Kidney (tissue), 14 donors: ENCODE data around the gene TNFAIP8L3. TPM values are rescaled to one million over a fixed set of nuclear protein-coding genes. Genes with fewer than 3 reads are reported as not detected.

Experiments used
- DNase-seq, 5 donors: peaks; one replicate each; pipeline ENCODE4 v3.0.0-alpha.2; 2013 to 2020
- FAIRE-seq: peaks from 2 replicates; lab custom pipeline; 2012; peaks lifted over from hg19 to GRCh38; lab: Jason Lieb, UNC
- H3K27ac ChIP-seq, 2 donors: one replicate each; pipeline ENCODE4 v1.7.0; 2013; ENCODE audit warnings: low read depth in 2 of 2, low read length in 2 of 2, inconsistent platforms in 1 of 2
- H3K27me3 ChIP-seq: one replicate; pipeline ENCODE4 v1.7.1; 2013; ENCODE audit warnings: low read length, inconsistent platforms; ENCODE audit not compliant: control insufficient read depth, insufficient read depth
- H3K36me3 ChIP-seq, 3 donors: one replicate each; pipeline versions ENCODE4 v1.7.0 to v1.7.1; 2013; ENCODE audit warnings: low read length in 3 of 3, control low read depth in 1 of 3, inconsistent platforms in 1 of 3; ENCODE audit not compliant: insufficient read depth in 3 of 3, control insufficient read depth in 2 of 3
- H3K4me1 ChIP-seq, 3 donors: one replicate each; pipeline versions ENCODE4 v1.7.0 to v1.7.1; 2013; ENCODE audit warnings: low read length in 3 of 3, inconsistent platforms in 1 of 3, low read depth in 1 of 3; ENCODE audit not compliant: control insufficient read depth in 2 of 3, insufficient read depth in 2 of 3
- H3K4me3 ChIP-seq, 3 donors: one replicate each; pipeline versions ENCODE4 v1.7.0 to v1.8.1; 2013; ENCODE audit warnings: low read length in 3 of 3, control low read depth in 1 of 3, inconsistent platforms in 1 of 3
- H3K9ac ChIP-seq, 3 donors: one replicate each; pipeline versions ENCODE4 v1.7.0 to v1.7.1; 2013; ENCODE audit warnings: low read length in 3 of 3, control low read depth in 1 of 3, inconsistent platforms in 1 of 3
- H3K9me3 ChIP-seq, 3 donors: one replicate each; pipeline versions ENCODE4 v1.7.0 to v1.7.1; 2013; ENCODE audit warnings: low read length in 3 of 3, control low read depth in 1 of 3, inconsistent platforms in 1 of 3; ENCODE audit not compliant: control insufficient read depth in 2 of 3, insufficient read depth in 1 of 3
- CTCF ChIP-seq: IDR thresholded peaks from 3 replicates; pipeline ENCODE4 v1.5.1; 2012; ENCODE audit warnings: mild to moderate bottlenecking, moderate library complexity, borderline replicate concordance; ENCODE audit not compliant: insufficient read depth; ENCODE audit errors: extremely low read depth
- intact Hi-C: fragments of 100-400 bp; cut with DNase I; formaldehyde crosslinking; loops from one replicate; pipeline ENCODE4 v1.11.1; 2022
- polyA plus RNA-seq: library from polyadenylated mRNA; stranded (reverse); fragments of 350-450 nt; fragmentation: Illumina TruSeq; extraction: RNeasy Lipid Tissue Mini Kit (QIAGEN cat#74804); gene quantifications from one replicate; pipeline ENCODE4 v1.2.3, GENCODE V29; 2014; ENCODE audit warnings: low read depth, low replicate concordance; ENCODE audit not compliant: insufficient read depth
- total RNA-seq: library from RNA; stranded (reverse); fragmentation: NEBNext Ultra II Directional; extraction: Animal tissue kit (Norgen Biotek cat#: 25700); gene quantifications from one replicate; pipeline ENCODE4 v1.2.1, GENCODE V29; 2021
- donor health status: control.
- donor health status: control.
- donor health status: control.
- donor health status: control.
- donor health status: control.
- donor health status: DM: yes; HTN: yes; CAD: no.
- donor health status: Normal renal cell carcinoma (clear cell type).

TNFAIP8L3 gene
- total and polyA plus RNA-seq, 2 donors from 2014 or later, result 2.4 to 8.9 TPM

GRCh38 chr15:51105430-51106016 is 10.8 kb upstream of the TNFAIP8L3 start:
- H3K9me3 ChIP-seq, result no peaks in the 10 kb centered on the region
- peaks cover 0 to 3% (median 0%) of the 10 kb centered on the region in 3 donors for H3K4me1 ChIP-seq
- H3K9ac ChIP-seq, result no peak overlapping the region
- FAIRE-seq (no peak), DNase-seq (no peak)
- H3K36me3 ChIP-seq, result no peaks in the 10 kb centered on the region
- TF ChIP-seq CTCF, result no peak
- H3K27me3 ChIP-seq, result no peaks in the 10 kb centered on the region
- H3K4me3 ChIP-seq, result no peak overlapping the region
- intact Hi-C loops, result no loop called here
- H3K27ac ChIP-seq, result no peak overlapping the region

- FAIRE-seq (no peak), DNase-seq (peak in 1 of 5 donors; percentile 90)
- H3K27me3 ChIP-seq, result no peaks in the 10 kb centered on the region
- intact Hi-C loops, result no loop called here
- H3K36me3 ChIP-seq, result no peaks in the 10 kb centered on the region
- H3K9ac ChIP-seq, result no peak overlapping the region
- H3K4me1 ChIP-seq, result peaks cover 0 to 3% (median 0%) of the 10 kb centered on the region in 3 donors
- H3K4me3 ChIP-seq, result no peak overlapping the region
- H3K9me3 ChIP-seq, result no peaks in the 10 kb centered on the region
- H3K27ac ChIP-seq, result no peak overlapping the region
- no peak for TF ChIP-seq CTCF
Measured at GRCh38 chr15:51104512-51104911, 9.8 kb upstream of the TNFAIP8L3 start.

GRCh38 chr15:51103330-51103729 is 8.6 kb upstream of the TNFAIP8L3 start:
- no peak for TF ChIP-seq CTCF
- H3K4me3 ChIP-seq, result no peak overlapping the region
- FAIRE-seq (peak; percentile 39), DNase-seq (peak in 1 of 5 donors; percentile 28)
- H3K36me3 ChIP-seq, result no peaks in the 10 kb centered on the region
- no peaks in the 10 kb centered on the region for H3K9me3 ChIP-seq
- intact Hi-C loops, result no loop called here
- H3K9ac ChIP-seq, result no peak overlapping the region
- no peaks in the 10 kb centered on the region for H3K27me3 ChIP-seq
- H3K27ac ChIP-seq, result no peak overlapping the region
- peaks cover 0 to 3% (median 0%) of the 10 kb centered on the region in 3 donors for H3K4me1 ChIP-seq
